ENCODE data around the gene MADCAM1. TPM values are rescaled to one million over a fixed set of nuclear protein-coding genes. Genes with fewer than 3 reads are reported as not detected.

MADCAM1 gene
- total RNA-seq, 1 donor from 2014 or later = 0.41 TPM

- no peak for DNase-seq (ENCODE audit: extremely low read depth, low read depth, low spot score)
Observed at GRCh38 chr19:531009-531752, 34.9 kb downstream of the MADCAM1 start.

- no peak for DNase-seq (ENCODE audit: extremely low read depth, low read depth, low spot score)
Observed at GRCh38 chr19:531753-532560, 35.7 kb downstream of the MADCAM1 start, which contains the start of gene CDC34. CDC34 (plus strand) TSS chr19:531760; CDS start chr19:531932, 172 bp downstream.

GRCh38 chr19:532561-533363, 36.5 kb downstream of the MADCAM1 start:
- peak; percentile 45 for DNase-seq (ENCODE audit: extremely low read depth, low read depth, low spot score)

GRCh38 chr19:533364-534058, 37.2 kb downstream of the MADCAM1 start:
- DNase-seq (ENCODE audit: extremely low read depth, low read depth, low spot score) = no peak

GRCh38 chr19:534088-534487, 37.8 kb downstream of the MADCAM1 start:
- no peak for DNase-seq (ENCODE audit: extremely low read depth, low read depth, low spot score)

GRCh38 chr19:535017-535835, 38.9 kb downstream of the MADCAM1 start:
- no peak for DNase-seq (ENCODE audit: extremely low read depth, low read depth, low spot score)

GRCh38 chr19:536031-536880, 40.0 kb downstream of the MADCAM1 start:
- DNase-seq (ENCODE audit: extremely low read depth, low read depth, low spot score) = no peak

GRCh38 chr19:536881-537404, 40.7 kb downstream of the MADCAM1 start:
- no peak for DNase-seq (ENCODE audit: extremely low read depth, low read depth, low spot score)

GRCh38 chr19:538641-539428, 42.5 kb downstream of the MADCAM1 start:
- no peak for DNase-seq (ENCODE audit: extremely low read depth, low read depth, low spot score)

GRCh38 chr19:539429-540030, 43.2 kb downstream of the MADCAM1 start:
- no peak for DNase-seq (ENCODE audit: extremely low read depth, low read depth, low spot score)

- DNase-seq (ENCODE audit: extremely low read depth, low read depth, low spot score) = no peak
Observed at GRCh38 chr19:540867-541637, 44.8 kb downstream of the MADCAM1 start.

- DNase-seq (ENCODE audit: extremely low read depth, low read depth, low spot score) = no peak
Observed at GRCh38 chr19:541699-542098, 45.4 kb downstream of the MADCAM1 start.

GRCh38 chr19:542173-542866, 46.0 kb downstream of the MADCAM1 start:
- no peak for DNase-seq (ENCODE audit: extremely low read depth, low read depth, low spot score)

GRCh38 chr19:543910-544608, 47.8 kb downstream of the MADCAM1 start, which contains the start of gene GZMM:
GZMM (plus strand) TSS chr19:544053; CDS start chr19:544072, 19 bp downstream.
- DNase-seq (ENCODE audit: extremely low read depth, low read depth, low spot score) = no peak

GRCh38 chr19:547117-547516, 50.8 kb downstream of the MADCAM1 start:
- DNase-seq (ENCODE audit: extremely low read depth, low read depth, low spot score) = no peak

Measured in glomerular endothelial cell (primary cell).